HG02678 (cell line): ENCODE measurements around the gene COPRS.
"Not testable (repeated sequence)": the region's sequence is repeated elsewhere in the genome, so short reads cannot be mapped to it uniquely, and the experiment has no call there.

Experiments used
- ATAC-seq: cut with Tn5 transposase; IDR thresholded peaks from one replicate; pipeline ENCODE4 v1.9.1; 2021; ENCODE audit warnings: mild to moderate bottlenecking, moderate library complexity; ENCODE audit not compliant: unreplicated experiment

The COPRS gene

DNA sequence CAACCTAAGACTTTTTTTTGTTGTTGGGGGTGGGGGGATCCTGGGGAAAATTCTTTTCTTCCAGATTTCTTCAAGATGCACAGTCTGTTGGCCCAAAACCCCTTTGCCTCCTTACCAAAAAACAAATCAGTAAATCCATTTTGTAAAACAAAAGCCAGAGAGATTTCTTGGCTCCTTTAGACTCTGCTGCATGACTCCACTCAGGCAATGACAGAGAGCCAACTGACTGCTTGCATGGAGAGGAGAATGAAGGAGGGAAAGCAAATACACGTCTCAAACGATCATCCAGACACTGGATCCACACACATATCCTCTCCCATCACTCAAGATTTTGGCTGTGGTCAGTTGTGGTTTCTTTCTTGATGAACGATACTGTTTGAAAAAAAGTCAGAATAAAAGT lies 13.8 kb downstream of the COPRS start:
- ATAC-seq, result no peak

DNA sequence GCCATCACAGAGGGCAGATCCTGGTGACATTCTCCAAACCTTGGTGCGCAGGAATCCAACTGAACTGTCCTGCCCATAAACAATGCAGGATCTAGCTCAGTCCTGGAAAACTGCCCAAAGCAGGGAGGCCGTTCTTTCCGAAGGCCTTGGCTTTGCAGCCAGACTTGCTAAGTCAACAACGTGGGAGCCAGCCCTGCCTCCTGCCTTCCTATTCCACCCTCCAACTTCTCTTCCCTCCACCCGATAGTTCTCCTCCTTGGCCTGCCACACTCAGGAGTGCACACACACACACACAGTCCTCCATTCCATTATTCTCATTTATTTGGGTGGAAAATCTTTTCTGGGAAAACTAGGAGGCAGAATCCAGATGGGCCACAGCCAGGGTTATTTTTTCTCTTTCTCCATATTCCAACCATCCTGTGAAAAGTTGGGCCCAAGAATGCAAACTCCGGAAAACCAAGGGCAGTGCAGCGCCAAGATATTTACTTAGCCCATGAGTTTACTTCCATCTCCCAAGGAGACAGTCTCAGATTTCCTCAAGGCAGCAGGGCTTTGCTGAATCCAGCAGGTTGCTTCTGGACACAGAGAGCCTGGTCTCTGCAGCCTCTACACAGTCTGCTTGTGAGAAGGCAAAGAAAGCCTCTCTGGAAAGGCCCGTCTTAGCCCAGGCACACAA lies 15.8 kb downstream of the COPRS start:
- ATAC-seq, result no peak

DNA sequence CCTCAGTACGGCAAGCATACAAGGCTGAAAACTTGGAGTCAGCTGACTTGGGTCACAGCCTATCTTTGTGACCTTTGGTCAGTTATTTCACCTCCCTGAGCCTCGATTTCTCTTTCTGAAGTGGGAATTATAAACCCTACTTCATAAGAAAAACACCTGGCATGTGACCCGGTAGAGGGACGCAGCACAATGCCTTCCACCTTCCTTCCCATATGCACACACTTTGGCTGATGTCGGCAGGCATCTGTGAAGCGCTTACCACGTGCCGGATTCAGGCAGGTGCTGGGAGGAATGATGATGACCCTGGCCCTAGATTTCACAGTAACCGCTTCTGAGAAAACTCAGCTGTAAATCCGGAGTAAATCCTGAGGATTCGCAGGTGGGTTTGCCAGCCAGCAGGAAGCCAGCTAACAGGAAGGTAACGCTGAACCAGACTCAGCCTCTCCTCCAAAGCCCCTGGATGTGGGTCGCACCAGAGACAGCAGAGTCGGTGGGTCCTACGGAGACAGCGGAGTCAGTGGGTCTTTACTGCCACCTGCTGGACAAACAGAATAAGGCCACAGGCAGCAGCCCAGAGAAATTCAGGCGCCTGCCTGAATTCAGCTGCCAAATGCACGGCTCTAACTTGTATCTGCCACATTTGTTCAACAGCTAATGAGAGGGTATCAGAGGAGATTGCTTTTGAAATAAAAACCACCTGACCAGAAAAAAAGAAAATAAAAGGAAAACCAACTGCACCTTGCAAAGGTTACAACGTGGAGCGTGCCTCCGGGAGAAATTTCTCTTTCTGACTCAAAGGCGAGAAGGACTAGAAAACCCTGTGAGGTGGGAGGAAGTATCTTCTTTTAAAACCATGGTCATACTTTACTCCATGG lies 16.6 kb downstream of the COPRS start:
- ATAC-seq, result no peak

DNA sequence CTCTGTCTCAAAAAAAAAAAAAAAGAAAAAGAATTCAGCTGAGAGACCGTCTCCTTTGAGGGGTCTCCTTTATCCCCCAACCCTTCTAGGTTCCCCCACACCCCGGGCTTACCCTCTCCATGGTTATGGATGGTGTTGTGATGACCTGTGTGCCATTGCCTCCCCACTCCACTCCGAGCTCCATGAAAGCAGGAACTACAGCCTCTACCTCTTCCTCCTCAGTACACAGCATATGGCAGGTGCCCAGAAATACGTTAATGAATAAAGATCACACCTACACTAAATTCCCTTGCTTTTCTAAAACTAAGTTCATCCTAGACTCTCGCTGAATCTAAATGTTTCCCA lies 17.2 kb downstream of the COPRS start:
- no peak for ATAC-seq

DNA sequence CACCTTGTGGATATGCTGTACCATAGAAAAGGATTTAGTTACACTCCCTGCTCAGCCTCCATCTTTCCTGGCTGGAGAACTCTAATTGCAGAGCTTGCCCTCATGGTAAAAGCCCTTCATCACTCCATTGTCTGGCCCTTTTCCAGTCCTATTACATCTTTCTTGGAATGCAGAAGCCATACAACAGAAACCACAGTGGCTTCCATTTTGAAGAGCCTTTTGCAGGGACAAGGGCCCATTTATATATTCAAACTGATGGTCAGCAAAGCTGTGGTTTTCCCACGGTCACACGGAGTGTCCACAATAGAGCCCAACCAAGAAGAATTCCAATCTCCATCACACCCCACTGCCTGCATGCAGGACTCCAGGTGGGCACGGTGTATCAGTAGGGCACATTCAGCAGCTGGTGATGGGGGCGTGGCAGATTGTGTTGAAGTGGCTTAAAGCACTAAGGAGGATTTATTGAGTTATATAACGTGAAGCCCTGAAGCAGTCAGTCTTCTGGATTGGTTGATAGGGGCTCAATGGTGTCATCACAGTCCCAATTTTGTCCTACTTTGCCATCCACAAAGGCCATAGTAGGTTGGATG lies 20.3 kb downstream of the COPRS start:
- no peak for ATAC-seq

DNA sequence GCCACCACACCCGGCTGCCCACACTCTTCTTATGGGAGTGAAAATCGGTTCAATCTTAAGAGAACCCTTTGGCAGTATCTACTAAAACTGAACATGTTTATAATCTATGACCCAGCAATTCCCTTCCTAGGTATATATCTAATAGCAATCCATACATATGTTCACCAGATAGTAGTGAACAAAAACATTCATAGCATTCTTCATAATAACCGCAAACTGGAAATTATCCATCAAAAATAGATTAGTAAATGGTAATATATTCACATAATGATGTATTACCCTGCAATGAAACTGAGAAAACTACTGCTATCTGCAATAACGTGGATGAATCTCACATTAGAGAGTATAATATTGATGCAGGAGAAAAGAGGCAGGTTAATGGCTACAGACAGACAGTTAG lies 23.1 kb downstream of the COPRS start:
- no peak for ATAC-seq

DNA sequence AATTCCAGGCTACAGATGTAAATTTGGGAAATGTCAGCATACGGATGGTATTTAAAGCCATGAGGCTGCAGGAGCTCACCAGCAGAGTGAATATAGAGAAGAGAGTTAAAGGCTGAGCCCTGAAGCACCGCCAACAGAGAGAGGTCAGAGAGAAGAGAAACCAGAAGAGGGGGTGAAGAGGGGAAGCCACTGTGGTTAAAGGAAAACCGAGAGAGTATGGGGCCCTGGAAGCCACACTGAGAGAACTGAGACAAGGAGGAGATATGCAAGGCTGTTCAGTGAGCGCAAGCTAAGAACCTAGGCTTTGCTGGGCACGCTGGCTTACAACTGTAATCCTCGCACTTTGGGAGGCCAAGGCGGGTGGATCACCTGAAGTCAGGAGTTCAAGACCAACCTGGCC lies 24.6 kb downstream of the COPRS start:
- ATAC-seq, result no peak

DNA sequence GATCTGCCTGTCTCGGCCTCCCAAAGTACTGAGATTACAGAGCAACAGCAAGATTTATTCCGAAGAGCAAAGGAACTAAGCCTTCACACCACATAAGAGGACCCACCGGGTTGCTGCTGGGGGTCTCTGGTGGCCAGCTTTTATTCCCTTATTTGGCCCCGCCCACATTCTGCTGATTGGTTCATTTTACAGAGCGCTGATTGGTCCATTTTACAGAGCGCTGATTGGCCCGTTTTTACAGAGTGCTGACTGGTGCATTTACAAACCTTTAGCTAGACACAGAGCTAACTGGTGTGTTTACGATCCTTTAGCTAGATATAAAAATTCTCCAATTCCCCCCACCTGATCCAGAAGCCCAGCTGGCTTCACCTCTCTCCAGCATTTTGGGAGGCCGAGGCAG lies 26.3 kb downstream of the COPRS start:
- no peak for ATAC-seq

DNA sequence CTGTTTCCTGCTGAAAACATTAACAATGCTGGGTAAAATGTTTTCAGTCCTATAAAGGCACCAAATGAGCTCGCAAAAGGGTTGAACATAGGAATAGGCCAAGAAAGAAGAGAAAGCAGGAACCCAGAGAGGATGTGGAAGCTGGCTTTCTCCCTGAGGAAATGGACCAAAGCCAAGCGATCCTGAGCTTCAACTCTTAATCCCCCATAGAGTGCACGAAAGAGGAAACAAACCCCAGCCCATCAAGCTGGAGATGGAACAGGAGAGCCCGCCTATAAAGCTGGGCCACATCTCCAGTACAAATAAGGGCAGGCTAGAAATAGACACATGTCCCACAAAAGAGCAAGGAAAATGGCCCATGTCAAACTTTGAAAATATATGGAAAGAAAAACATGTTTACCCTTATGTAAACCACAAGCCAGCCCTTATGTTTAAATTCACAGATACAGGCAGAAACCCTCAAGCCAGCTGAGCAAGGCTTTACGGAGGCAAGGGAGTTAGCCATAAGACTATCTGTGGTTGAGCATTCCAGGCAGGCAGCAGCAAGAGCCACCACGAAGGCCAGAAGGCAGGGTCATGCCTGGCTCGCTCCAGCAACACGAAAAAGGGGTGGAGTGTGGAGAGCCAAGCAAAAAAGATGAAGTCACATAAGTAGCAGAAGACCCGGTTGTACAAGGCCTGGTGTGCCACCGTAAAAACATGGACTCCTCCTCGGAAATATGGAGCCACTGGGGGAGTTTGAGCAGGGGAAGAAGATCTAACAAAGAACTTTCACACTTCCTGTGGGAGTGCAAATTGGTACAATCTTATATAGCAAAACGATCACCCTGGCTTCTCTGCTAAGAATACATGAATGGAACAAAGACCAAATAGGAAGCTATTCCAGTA lies 27.8 kb downstream of the COPRS start:
- ATAC-seq, result no peak

DNA sequence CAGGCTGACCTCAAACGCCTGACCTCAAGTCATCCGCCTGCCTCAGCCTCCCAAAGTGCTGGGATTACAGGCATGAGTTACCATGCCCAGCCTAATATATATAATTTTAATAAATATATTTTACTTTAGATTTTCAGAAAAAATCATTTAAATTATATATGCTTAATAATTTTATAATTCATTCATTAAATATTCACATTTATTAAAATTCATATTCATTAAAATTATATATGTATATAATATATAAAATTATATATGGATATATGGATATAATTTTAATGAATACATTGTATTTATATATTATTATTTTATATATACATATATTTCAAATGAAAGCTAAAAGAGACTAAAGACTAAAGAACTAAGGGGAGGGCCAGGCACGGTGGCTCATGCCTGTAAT lies 29.4 kb downstream of the COPRS start:
- no peak for ATAC-seq

DNA sequence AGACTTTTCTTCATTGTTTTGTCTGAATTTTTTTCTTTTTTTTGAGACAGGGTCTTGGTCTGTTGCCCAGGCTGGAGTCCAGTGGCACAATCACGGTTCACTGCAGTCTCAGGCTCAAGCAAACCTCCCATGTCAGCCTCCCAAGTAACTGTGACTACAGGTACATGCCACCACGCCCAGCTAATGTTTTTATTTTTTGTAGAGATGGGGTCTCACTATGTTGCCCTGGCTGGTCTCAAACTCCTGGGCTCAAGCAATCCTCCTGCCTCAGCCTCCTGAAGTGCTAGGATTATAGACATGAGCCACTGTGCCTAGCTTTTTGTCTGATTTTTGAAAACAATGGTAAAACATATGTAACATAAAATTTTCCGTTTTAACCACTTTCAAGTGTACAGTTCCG lies 30.1 kb downstream of the COPRS start:
- ATAC-seq, result not testable (repeated sequence)

DNA sequence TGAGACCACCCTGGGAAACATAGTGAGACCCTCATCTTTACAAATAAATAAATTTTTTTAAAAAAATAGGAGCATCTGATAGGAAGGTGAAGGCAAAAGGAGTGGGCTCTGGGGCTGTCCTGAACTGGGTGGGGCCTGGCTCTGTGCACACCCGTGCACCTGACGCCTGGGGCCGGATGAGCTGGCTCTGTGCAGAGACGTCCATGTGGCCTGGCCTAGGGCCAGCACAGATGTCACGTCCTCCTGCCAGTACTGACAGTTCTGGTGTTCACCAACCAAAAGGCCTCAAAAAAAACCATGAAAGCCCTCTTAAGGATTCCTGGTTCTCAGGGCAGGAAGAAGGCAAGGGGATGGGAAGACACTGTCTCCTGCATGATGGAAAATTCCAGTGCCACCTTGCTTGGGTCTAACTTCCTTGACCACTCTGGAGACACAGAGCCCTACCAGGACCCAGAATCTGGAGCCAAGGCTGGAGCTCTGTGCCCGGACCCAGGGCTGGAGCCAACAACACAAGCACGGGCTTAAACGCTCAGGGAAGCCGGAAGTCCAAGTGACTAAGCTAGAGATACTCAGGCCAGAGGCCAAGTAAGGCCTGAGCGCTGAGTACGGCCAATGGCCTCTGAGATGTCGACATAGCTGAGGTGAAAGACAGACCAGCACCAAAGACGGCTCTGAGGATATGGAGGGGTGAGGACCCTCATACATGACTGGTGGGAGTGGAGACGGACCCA lies 32.9 kb downstream of the COPRS start:
- no peak for ATAC-seq

DNA sequence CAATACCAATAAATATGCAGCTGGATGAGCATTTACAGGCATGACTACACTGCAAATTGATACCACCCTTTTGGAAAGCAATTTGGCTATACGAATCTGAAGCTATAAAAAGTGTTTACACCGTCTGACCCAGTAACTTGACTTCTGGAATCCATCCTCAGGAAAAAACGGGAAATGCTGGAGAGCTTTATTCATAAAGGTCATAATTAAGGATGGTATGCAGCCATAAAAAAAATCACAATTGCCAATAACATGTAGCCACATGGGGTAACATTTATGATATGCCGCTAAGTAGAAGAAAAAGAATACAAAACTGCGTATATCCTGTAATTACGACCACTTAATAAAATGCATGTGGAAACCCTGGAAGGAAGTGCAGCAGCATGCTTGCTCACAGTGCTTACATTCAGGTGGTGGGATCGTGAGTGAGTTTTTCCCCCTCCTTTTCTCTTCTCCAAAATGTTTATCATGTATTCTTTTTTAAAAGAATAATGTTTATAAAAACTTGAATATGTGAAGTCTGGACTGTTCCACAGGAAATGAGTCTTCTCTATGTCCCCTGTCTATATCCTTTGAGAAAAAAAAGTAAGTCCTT lies 34.2 kb downstream of the COPRS start:
- no peak for ATAC-seq

DNA sequence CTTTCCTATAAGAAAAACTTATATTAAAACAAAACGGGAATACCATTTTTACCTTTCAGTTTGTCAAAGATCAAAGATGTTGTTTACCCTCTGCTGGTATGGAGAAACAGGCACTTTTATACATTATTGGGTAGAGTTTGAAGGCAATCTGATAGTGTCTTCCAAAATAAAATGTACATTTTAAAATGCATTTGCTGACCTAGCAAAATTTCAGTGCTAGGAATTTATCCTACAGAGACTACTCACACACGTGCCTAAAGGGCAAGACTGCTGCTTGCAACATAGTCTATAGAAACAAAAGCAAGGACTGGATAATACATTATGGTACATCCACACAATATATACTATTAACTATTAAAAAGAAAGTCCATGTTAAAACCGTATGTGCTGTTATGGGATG lies 36.0 kb downstream of the COPRS start:
- ATAC-seq, result no peak

DNA sequence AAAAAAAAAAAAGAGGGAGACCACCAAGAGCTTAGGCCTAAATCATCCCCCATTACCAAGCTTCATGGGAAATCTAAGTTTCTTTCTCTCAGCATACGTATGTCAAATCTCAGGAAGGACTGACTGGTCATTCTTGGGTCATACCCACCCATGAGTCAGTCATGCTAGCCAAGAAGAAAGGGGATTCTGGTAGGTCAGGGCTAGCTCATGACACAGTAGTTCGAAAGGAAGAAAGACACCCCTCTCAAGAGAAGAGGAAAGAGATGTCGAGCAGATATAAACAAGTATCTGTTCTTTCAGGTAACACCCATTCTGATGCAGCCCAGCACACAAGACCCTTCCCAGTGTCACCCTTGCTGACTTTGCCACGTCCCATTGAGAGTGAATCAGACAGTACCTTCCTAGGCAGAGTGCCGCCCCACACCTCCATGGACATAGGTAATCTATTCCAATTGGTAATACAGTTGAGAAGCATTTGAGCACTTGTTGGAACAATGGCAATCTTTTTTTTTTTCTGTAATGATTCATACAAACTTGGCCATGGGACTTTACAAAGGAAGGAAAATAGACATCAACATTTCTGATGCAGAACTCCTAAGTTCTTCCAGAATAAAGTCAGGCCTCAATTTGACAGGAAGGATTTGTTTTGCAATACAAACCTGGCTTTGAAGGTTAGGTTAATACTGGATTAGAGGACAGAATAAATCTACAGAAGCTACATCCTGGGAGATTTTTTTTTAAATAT lies 38.2 kb downstream of the COPRS start:
- no peak for ATAC-seq

DNA sequence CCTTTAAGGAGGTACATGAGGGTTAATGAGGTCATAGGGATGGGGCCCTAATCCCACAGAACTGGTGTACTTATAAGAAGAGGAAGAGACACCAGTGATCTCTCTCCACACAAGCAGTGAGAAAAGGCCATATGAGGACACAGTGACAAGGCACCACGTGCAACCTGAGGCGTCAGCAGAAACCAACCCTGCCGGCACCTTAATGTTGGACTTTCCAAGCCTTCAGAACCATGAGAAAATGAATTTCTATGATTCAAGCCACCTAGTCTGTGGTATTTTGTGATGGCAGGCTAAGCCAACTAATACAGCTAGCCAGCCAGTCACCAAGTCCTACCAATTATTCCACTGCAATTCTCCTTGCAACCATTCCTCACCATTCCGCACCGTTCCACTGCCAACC lies 39.5 kb downstream of the COPRS start:
- no peak for ATAC-seq

DNA sequence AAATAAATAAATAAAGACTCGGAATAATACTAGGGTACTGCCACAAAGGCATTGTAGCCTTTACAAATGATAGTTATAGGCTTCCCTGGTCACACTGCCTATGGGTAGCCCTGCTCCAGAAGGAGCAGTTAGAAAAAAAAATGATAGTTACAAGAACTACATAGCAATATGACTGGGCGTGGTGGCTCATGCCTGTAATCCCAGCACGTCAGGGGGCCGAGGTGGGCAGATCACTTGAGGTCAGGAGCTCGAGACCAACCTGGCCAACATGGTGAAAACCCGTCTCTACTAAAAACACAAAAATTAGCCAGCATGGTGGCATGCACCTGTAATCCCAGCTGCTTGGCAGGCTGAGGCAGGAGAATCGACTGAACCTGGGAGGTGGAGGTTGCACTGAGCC lies 40.2 kb downstream of the COPRS start:
- not testable (repeated sequence) for ATAC-seq

DNA sequence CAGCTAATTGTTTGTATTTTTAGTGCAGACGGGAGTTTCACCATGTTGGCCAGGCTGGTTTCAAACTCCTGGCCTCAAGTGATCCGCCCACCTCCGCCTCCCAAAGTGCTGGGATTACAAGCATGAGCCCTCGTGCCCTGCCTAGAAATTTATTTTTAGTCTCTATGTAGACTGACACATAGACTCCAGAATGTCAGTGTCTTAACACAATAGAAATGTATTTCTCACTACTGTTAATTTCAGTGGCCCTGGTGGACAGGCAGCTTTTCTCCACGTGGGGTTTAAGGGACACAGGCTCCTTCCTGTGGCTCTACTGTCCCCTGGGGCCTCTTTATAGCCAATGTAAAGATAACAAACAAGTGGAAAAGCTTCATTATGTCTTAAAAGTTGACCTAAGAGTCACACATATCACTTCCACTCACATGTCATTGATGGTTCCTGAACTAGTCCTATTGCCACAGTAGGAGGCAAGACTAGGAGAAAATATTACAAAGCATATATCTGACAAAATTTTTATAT lies 43.8 kb downstream of the COPRS start:
- no peak for ATAC-seq

DNA sequence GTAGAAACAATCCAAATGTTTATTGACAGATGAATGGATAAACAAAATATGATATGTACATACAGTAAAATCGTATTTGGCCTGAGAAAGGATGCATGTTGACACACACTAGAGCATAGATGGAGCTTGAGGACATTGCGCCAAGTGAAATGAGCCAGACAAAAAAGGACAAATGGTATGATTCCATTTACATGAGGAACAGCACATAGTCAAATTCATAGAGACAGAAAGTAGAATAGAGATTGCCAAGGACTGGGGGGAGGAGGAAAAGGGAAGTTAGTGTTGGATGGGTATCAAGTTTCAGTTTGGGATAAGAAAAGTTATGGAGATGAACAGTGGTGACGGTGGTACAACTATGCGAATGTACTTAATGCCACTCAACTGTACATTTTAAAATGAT lies 47.9 kb downstream of the COPRS start:
- no peak for ATAC-seq
